VCaP (cell line): ENCODE results near the gene PRG2.

Experiments
- H3K27ac ChIP-seq: fragments of 450-650 bp; 2 replicates; pipeline ENCODE4 v1.5.1; 2017
- CTCF ChIP-seq: fragments of 450-650 bp; conservative IDR thresholded peaks from 2 replicates; pipeline ENCODE4 v1.5.1; 2017; ENCODE audit warnings: mild to moderate bottlenecking, moderate library complexity

Gene PRG2

GRCh38 chr11:57348052-57348451 lies 42.4 kb downstream of the PRG2 start:
- H3K27ac ChIP-seq: no peak overlapping the region
- no peak for TF ChIP-seq CTCF

- no peak for TF ChIP-seq CTCF
- no peak overlapping the region for H3K27ac ChIP-seq
These were observed 43.1 kb downstream of the PRG2 start for GRCh38 chr11:57347336-57347735.

- peak; percentile 83 for TF ChIP-seq CTCF
- peak overlapping the region; percentile 47; the same call in 1 of the 2 replicates for H3K27ac ChIP-seq
These were observed 44.8 kb downstream of the PRG2 start for GRCh38 chr11:57345555-57346211.

GRCh38 chr11:57344826-57345225 lies 45.6 kb downstream of the PRG2 start:
- H3K27ac ChIP-seq: peak overlapping the region; percentile 47; the same call in 1 of the 2 replicates
- no peak for TF ChIP-seq CTCF

GRCh38 chr11:57343825-57344224 lies 46.6 kb downstream of the PRG2 start:
- H3K27ac ChIP-seq: no peak overlapping the region
- TF ChIP-seq CTCF: no peak

- no peak for TF ChIP-seq CTCF
- H3K27ac ChIP-seq: no peak overlapping the region
These were observed 47.7 kb downstream of the PRG2 start for GRCh38 chr11:57342702-57343101.

GRCh38 chr11:57341250-57341808 lies 49.1 kb downstream of the PRG2 start:
- no peak for TF ChIP-seq CTCF

More at GRCh38 chr11:57341250-57341808, 49.1 kb downstream of the PRG2 start:
- no peak overlapping the region for H3K27ac ChIP-seq
